IMR-90 (cell line): ENCODE data around the gene STK33. TPM values are rescaled to one million over a fixed set of nuclear protein-coding genes. Genes with fewer than 3 reads are reported as not detected.

Experiments used
- ATAC-seq: fragments of 200-7000 bp; cut with Tn5 transposase; 2 replicates; pipeline ENCODE4 v1.9.1; 2020; ENCODE audit warnings: low read depth, mild to moderate bottlenecking, moderate library complexity
- BruUV-seq: library from RNA; stranded (reverse); fragments of 400-500 nt; replicated peaks from 2 replicates; lab custom pipeline; 2021; lab: Mats Ljungman, UMichigan
- CTCF ChIA-PET: fragments of 300-600 bp; formaldehyde crosslinking; extraction: SDS; loops from one replicate; lab custom pipeline; 2021; ENCODE audit warnings: antibody characterized with exemption; lab: Yijun Ruan, JAX
- POLR2A ChIA-PET: fragments of 300-600 bp; sonication (Branson Sonifier 250); formaldehyde crosslinking; loops from one replicate; lab custom pipeline; 2022; ENCODE audit warnings: antibody characterized with exemption; ENCODE audit not compliant: unreplicated experiment; lab: Charles Lee
- DNase-seq: peaks from one replicate; pipeline ENCODE4 v3.0.0; 2013
- H2AFZ ChIP-seq: replicated peaks from 2 replicates; pipeline ENCODE3; 2013; ENCODE audit warnings: low read length, mild to moderate bottlenecking; ENCODE audit not compliant: poor library complexity
- H2AK5ac ChIP-seq: 2 replicates; pipeline ENCODE4 v1.6.1; 2013; ENCODE audit warnings: low read depth, low read length, inconsistent platforms
- H2AK9ac ChIP-seq: replicated peaks from 2 replicates; pipeline ENCODE3; 2013; ENCODE audit warnings: mild to moderate bottlenecking, low read depth, low read length, moderate library complexity; ENCODE audit not compliant: poor library complexity
- H2BK120ac ChIP-seq: 2 replicates; pipeline ENCODE4 v1.6.1; 2013; ENCODE audit warnings: low read depth, low read length, inconsistent platforms
- H2BK15ac ChIP-seq: 3 replicates; pipeline ENCODE4 v1.6.1; 2013; ENCODE audit warnings: low read depth, low read length, inconsistent platforms
- H2BK20ac ChIP-seq: 2 replicates; pipeline ENCODE4 v1.6.1; 2013; ENCODE audit warnings: low read depth, mild to moderate bottlenecking, inconsistent platforms, low read length, moderate library complexity
- H2BK5ac ChIP-seq: 2 replicates; pipeline ENCODE4 v1.6.1; 2013; ENCODE audit warnings: mild to moderate bottlenecking, low read depth, low read length, inconsistent platforms; ENCODE audit not compliant: poor library complexity, severe bottlenecking
- H3K14ac ChIP-seq: replicated peaks from 2 replicates; pipeline ENCODE4 v1.6.1; 2013; ENCODE audit warnings: low read depth, low read length, inconsistent platforms
- H3K18ac ChIP-seq: 2 replicates; pipeline ENCODE4 v1.6.1; 2013; ENCODE audit warnings: low read depth, low read length, control low read depth
- H3K23ac ChIP-seq: 2 replicates; pipeline ENCODE4 v1.6.1; 2013; ENCODE audit warnings: low read depth, low read length, inconsistent platforms
- H3K27ac ChIP-seq: 2 replicates; pipeline ENCODE4 v1.5.1; 2013; ENCODE audit warnings: mild to moderate bottlenecking, control low read depth, low read length; ENCODE audit not compliant: insufficient read depth
- H3K27me3 ChIP-seq: 2 replicates; pipeline ENCODE4 v1.6.1; 2013; ENCODE audit warnings: low read length; ENCODE audit not compliant: control insufficient read depth, insufficient read depth
- H3K36me3 ChIP-seq: 2 replicates; pipeline ENCODE4 v1.6.1; 2013; ENCODE audit warnings: low read length, mixed read lengths; ENCODE audit not compliant: control insufficient read depth, insufficient read depth
- H3K4ac ChIP-seq: 2 replicates; pipeline ENCODE4 v1.6.1; 2013; ENCODE audit warnings: low read depth, low read length, inconsistent platforms
- H3K4me1 ChIP-seq: 2 replicates; pipeline ENCODE4 v1.6.1; 2013; ENCODE audit warnings: low read length, mixed read lengths; ENCODE audit not compliant: control insufficient read depth, insufficient read depth
- H3K4me2 ChIP-seq: 2 replicates; pipeline ENCODE4 v1.6.1; 2013; ENCODE audit warnings: low read depth, mild to moderate bottlenecking, control low read depth, low read length, moderate library complexity
- H3K4me3 ChIP-seq: 2 replicates; pipeline ENCODE4 v1.5.1; 2013; ENCODE audit warnings: low read depth, mild to moderate bottlenecking, control low read depth, low read length, moderate library complexity; ENCODE audit not compliant: insufficient read depth
- H3K56ac ChIP-seq: 2 replicates; pipeline ENCODE4 v1.6.1; 2013; ENCODE audit warnings: low read length, inconsistent platforms; ENCODE audit not compliant: insufficient read depth; ENCODE audit errors: extremely low read depth
- H3K79me1 ChIP-seq, 2 experiments: 2 replicates each; pipeline ENCODE4 v1.6.1; 2013; ENCODE audit warnings: low read length in 2 of 2, inconsistent platforms in 1 of 2, low read depth in 1 of 2
- H3K9ac ChIP-seq: 2 replicates; pipeline ENCODE4 v1.6.1; 2013; ENCODE audit warnings: low read depth, low read length, control low read depth
- H3K9me1 ChIP-seq: 2 replicates; pipeline ENCODE4 v1.6.1; 2013; ENCODE audit warnings: low read length, inconsistent platforms; ENCODE audit not compliant: insufficient read depth
- H3K9me3 ChIP-seq: 2 replicates; pipeline ENCODE4 v1.6.1; 2013; ENCODE audit warnings: low read length; ENCODE audit not compliant: control insufficient read depth, insufficient read depth
- H4K20me1 ChIP-seq: 2 replicates; pipeline ENCODE4 v1.6.1; 2013; ENCODE audit warnings: low read length, inconsistent platforms; ENCODE audit not compliant: insufficient read depth
- H4K5ac ChIP-seq: 2 replicates; pipeline ENCODE4 v1.6.1; 2013; ENCODE audit warnings: mild to moderate bottlenecking, low read depth, low read length, control low read depth
- H4K8ac ChIP-seq, 2 experiments: 2 replicates each; pipeline ENCODE4 v1.6.1; 2013; ENCODE audit warnings: low read depth in 2 of 2, low read length in 2 of 2, control low read depth in 1 of 2, inconsistent platforms in 1 of 2
- H4K91ac ChIP-seq: 2 replicates; pipeline ENCODE4 v1.6.1; 2013; ENCODE audit warnings: low read depth, low read length, inconsistent platforms; ENCODE audit not compliant: insufficient read depth
- CHD1 ChIP-seq: IDR thresholded peaks from 2 replicates; pipeline ENCODE4 v1.6.1; 2012; ENCODE audit warnings: low read depth, low read length, improper control_type of control experiment
- CTCF ChIP-seq: conservative IDR thresholded peaks from 2 replicates; pipeline ENCODE4 v1.5.1; 2012; ENCODE audit warnings: mild to moderate bottlenecking, low read depth, low read length, improper control_type of control experiment
- MXI1 ChIP-seq: IDR thresholded peaks from 2 replicates; pipeline ENCODE4 v1.6.1; 2012; ENCODE audit warnings: low read depth, mild to moderate bottlenecking, low read length, moderate library complexity, borderline replicate concordance
- RAD21 ChIP-seq: IDR thresholded peaks from 2 replicates; pipeline ENCODE4 v1.6.1; 2012; ENCODE audit warnings: low read length, improper control_type of control experiment
- SMC3 ChIP-seq: fragments of 150-350 bp; IDR thresholded peaks from 2 replicates; pipeline ENCODE4 v1.6.1; 2016; ENCODE audit warnings: low read depth, mild to moderate bottlenecking, antibody characterized with exemption, low read length, moderate library complexity
- WGBS, 2 experiments: methylation state at CpG; one replicate each; pipeline versions ENCODE4 v1.1.5 to v1.1.7; 2013; ENCODE audit warnings: missing lambda C conversion rate in 2 of 2; ENCODE audit not compliant: insufficient read length in 1 of 2; ENCODE audit errors: extremely low coverage in 2 of 2; 5-methylcytosine and 5-hydroxymethylcytosine counted together
- dilution Hi-C: fragments of 300-500 bp; cut with HindIII; formaldehyde crosslinking; loops from one replicate; pipeline ENCODE4 v1.14.3; 2018; ENCODE audit warnings: low sequenced_read_pairs; ENCODE audit not compliant: unreplicated experiment
- in situ Hi-C: fragments of 300-500 bp; cut with MboI; formaldehyde crosslinking; loops from 3 replicates; pipeline ENCODE4 v1.14.3; 2019; ENCODE audit warnings: low sequenced_read_pairs, inconsistent platforms, mixed read lengths
- intact Hi-C: fragments of 100-400 bp; cut with micrococcal nuclease; formaldehyde crosslinking; loops from 2 replicates; pipeline ENCODE4 v1.10.0; 2022
- polyA plus RNA-seq, 3 experiments: library from polyadenylated mRNA; depleted of rRNA; stranded (reverse); fragments of >200 nt; gene quantifications; 2 replicates each; pipeline ENCODE4 v1.2.3, GENCODE V29; 2012; ENCODE audit warnings: low replicate concordance in 1 of 3
- total RNA-seq: library from RNA; depleted of rRNA; stranded (reverse); fragments of >200 nt; gene quantifications from 2 replicates; pipeline ENCODE4 v1.2.3, GENCODE V29; 2012

STK33 gene
- total and polyA plus RNA-seq, 2 of the 4 experiments (the other 2 are of a cell fraction) = 2.3 to 2.6 TPM

GRCh38 chr11:8566613-8567210 lies 27.3 kb downstream of the STK33 start:
- Histone ChIP-seq H3K4me1 (no peaks in the 10 kb centered on the region), H4K8ac (no peak overlapping the region), H2BK5ac (no peak overlapping the region), H3K9me1 (no peaks in the 10 kb centered on the region), H2AK5ac (0 out of 2 replicates have a peak overlapping the region, but pooled peaks have one; percentile 8), H2AK9ac (no peak overlapping the region), H2AFZ (peak overlapping the region; percentile 81), H3K4ac (no peak overlapping the region), H3K4me2 (no peak overlapping the region), H3K14ac (no peak overlapping the region), H2BK20ac (0 out of 2 replicates have a peak overlapping the region, but pooled peaks have one; percentile 48), H4K20me1 (no peaks in the 10 kb centered on the region), H4K91ac (no peak overlapping the region), H2BK120ac (no peak overlapping the region), H4K5ac (no peak overlapping the region), H3K9me3 (0 out of 2 replicates have a peak, but pooled peaks cover 1% of the 10 kb centered on the region), H3K4me3 (no peak overlapping the region), H3K9ac (no peak overlapping the region), H3K36me3 (no peaks in the 10 kb centered on the region), H2BK15ac (no peak overlapping the region), H3K27ac (no peak overlapping the region), H3K27me3 (peaks cover 5% of the 10 kb centered on the region), H3K23ac (no peak overlapping the region), H3K79me1 (no peaks in the 10 kb centered on the region), H3K18ac (no peak overlapping the region), H3K56ac (no peak overlapping the region)
- DNase-seq = peak; percentile 48
- intact Hi-C loops (loop anchor here (1.0 to 2.0 kb wide), 5 partner anchors 228 to 560 kb away; no protein-coding TSS in a partner anchor), in situ Hi-C loops (loop anchor here (5.0 to 10.0 kb wide), 2 partner anchors 232 to 339 kb away; no protein-coding TSS in a partner anchor), dilution Hi-C loops (no loop called here)
- CTCF ChIA-PET = interaction anchor here (0.6 kb wide), 3 partner anchors 21 to 426 kb away, joined by 3 to 5 read pairs (median 3); no protein-coding TSS in a partner anchor
- TF ChIP-seq SMC3 (peak; percentile 71), CHD1 (no peak), MXI1 (no peak), CTCF (peak; percentile 74), RAD21 (peak; percentile 79)
- WGBS, 2 experiments = no CpG with 5 or more reads among the region's 5 CpGs
- BruUV-seq = no TSS peak
- ATAC-seq = peak; percentile 79
- POLR2A ChIA-PET = no interaction called here
